Stimulated activated CD4-positive, alpha-beta T cell treated with anti-CD3 and anti-CD28 coated beads, Interleukin-1b, Interleukin-23, amount 100 ng/mL, for 48 hours (primary cell): Measurements from ENCODE around the gene INHA.

Source experiments
- DNase-seq: peaks from one replicate; pipeline ENCODE4 v3.0.0-alpha.2; 2020

The INHA gene

GRCh38 chr2:219614076-219614860 is 42.2 kb downstream of the INHA start:
- no peak for DNase-seq

GRCh38 chr2:219615036-219615435 is 42.9 kb downstream of the INHA start:
- DNase-seq, result no peak

DNA sequence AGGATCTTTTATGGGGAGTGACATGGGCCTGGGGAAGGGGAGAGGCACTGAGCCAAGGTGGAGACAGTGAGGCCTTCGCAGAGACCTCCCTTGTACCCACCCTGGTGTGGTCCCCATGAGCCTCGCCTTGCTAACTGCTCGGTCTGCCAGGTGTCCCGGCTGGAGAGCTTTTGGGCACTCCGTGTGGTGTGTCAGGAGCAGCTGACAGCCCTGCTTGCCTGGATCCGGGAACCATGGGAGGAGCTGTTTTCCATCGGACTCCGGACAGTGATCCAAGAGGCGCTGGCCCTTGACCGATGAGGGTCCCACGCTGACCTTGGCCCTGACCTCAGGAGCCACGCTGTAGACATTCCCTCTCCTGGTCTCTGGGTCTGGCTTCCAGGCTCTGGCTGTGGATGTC is 43.8 kb downstream of the INHA start:
- no peak for DNase-seq

DNA sequence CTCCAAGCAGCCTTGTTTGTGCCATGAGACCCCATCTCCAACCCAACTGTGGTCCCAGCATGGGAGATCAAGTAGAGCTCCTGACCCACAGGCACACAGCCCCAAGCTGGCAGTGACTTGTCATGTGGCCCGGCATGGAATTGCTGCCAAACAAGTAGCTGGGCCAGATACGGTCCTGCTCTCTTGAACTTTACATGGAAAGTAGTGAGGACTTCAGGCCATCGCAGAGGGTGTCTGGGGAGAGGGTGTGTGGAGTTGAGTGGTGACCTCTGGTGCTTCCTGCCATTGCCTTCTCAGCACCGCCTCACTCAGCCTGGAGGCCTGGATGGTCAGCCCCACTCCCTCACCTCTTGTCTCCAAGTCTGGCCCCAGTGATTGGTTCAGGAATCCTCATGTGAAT is 44.4 kb downstream of the INHA start:
- no peak for DNase-seq

- DNase-seq, result no peak
Observed at GRCh38 chr2:219618733-219619122, 46.6 kb downstream of the INHA start.

GRCh38 chr2:219619235-219619634 is 47.1 kb downstream of the INHA start:
- no peak for DNase-seq

DNA sequence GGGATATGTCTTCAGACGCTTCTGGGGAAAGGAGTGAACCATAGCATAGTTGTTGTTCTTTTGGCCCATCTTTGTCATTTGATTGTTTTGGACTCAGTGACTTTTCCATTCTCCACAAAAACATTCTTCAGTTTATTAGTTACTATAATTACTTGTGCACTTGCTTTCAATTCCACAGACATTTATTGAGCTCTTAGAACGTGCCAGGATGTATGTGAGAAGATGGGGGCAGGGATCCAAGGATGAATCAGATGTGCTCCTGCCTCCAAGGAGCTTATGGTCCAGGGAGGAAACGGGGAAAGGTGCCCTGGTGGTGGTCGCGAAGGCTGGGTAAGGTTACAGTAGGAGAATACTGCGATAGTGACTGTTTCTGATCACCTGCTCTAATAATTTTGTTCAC is 48.4 kb downstream of the INHA start:
- DNase-seq, result no peak

DNA sequence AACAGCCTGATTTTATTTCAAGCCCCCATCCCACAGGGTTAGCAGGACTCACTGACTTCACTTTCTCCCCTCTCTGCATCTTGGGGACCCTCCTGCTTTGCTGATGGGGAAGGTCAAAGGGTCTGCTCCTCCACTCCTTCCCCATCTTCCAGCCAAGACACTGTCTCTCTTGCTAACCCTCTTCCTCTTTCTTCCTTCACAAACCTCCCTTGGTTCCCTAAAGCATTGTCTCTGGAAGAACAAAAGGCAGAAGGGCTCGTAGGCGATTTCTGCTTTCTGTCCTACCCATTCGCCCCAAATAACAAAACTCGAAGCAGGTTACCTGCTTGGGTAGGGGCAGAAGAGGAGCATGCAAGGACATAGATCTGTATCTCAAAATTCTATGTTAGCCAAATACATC is 49.8 kb downstream of the INHA start:
- no peak for DNase-seq

- DNase-seq, result no peak
Observed at GRCh38 chr2:219622472-219622871, 50.4 kb downstream of the INHA start.

DNA sequence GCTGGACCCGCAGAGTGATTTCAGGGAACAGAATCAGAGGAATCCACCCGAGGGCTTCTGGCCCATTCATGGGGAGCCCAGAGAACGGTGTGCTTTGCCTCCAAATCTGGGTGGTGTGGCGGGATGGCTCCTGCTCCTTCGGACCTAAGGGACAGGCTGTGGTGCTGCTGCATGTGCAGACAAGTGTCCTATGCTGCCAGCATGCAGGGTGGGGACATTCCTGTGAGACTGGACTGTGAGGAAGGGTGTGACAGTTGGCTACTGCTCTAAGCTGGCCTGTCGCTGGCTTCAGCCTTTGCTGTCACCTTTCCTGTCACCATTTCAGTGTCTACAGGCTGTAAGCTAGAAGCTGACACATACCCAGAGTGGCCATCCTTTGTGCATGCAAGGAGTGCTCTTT is 52.5 kb downstream of the INHA start:
- no peak for DNase-seq

DNA sequence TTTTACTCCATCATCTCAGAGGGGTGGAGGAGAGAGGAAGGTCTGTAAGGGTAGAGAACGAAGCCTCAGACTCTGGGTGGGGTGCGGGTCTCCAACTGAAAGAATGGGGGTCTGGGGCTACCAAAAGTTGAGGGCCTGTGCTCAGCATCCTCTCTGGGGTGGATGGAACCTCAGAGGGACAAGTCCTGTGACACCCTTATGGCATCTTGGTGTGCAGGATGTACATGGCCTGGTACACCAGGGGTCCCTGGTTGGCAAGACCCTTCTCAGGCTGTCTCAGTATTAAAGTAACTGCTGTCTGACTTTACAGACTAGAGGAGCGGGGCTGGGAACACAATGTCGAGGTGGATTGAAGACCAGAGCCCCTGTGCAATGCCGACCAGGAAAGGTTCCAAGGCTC is 53.1 kb downstream of the INHA start:
- no peak for DNase-seq
